Mesothelial cell of epicardium (in vitro differentiated cells): Measurements from ENCODE around the gene RIMKLB. TPM values are rescaled to one million over a fixed set of nuclear protein-coding genes. Genes with fewer than 3 reads are reported as not detected.
A peak's percentile ranks its signal among the peaks of the same experiment; 100 is the strongest.

Source experiments
- DNase-seq, 2 experiments: peaks; one replicate each; pipeline ENCODE4 v3.0.0; 2021; ENCODE audit warnings: low spot score in 2 of 2; ENCODE audit not compliant: unreplicated experiment in 2 of 2
- H3K27ac Mint-ChIP-seq: 2 replicates; pipeline ENCODE4 v1.8.0; 2021; ENCODE audit warnings: mixed read lengths
- H3K27me3 Mint-ChIP-seq: 2 replicates; pipeline ENCODE4 v1.8.0; 2021; ENCODE audit warnings: low read depth, mixed read lengths
- H3K36me3 Mint-ChIP-seq: 2 replicates; pipeline ENCODE4 v1.8.0; 2021; ENCODE audit warnings: mixed read lengths
- H3K4me1 Mint-ChIP-seq: 2 replicates; pipeline ENCODE4 v1.8.0; 2021; ENCODE audit warnings: mixed read lengths
- H3K4me3 Mint-ChIP-seq: 2 replicates; pipeline ENCODE4 v1.8.0; 2021; ENCODE audit warnings: mild to moderate bottlenecking, moderate library complexity, mixed read lengths
- H3K9me3 Mint-ChIP-seq: 2 replicates; pipeline ENCODE4 v1.8.0; 2021; ENCODE audit warnings: mixed read lengths
- CTCF ChIP-seq: fragments of 200-600 bp; sonication (generic); IDR thresholded peaks from one replicate; pipeline ENCODE4 v1.5.0; 2021; ENCODE audit warnings: antibody characterized with exemption; ENCODE audit not compliant: unreplicated experiment
- total RNA-seq: library from RNA; stranded (reverse); gene quantifications from 3 replicates; pipeline ENCODE4 v1.2.1, GENCODE V29; 2021

The RIMKLB gene
- total RNA-seq, 1 donor from 2014 or later, result 124 TPM

GRCh38 chr12:8695116-8695515, 2.7 kb upstream of the RIMKLB start:
- no peaks in the 10 kb centered on the region for H3K27me3 Mint-ChIP-seq
- H3K27ac Mint-ChIP-seq, result no peak overlapping the region
- no peaks in the 10 kb centered on the region for H3K9me3 Mint-ChIP-seq
- H3K36me3 Mint-ChIP-seq, result no peaks in the 10 kb centered on the region
- H3K4me1 Mint-ChIP-seq, result peaks cover 44% of the 10 kb centered on the region
- no peak overlapping the region for H3K4me3 Mint-ChIP-seq
- no peak for TF ChIP-seq CTCF
- DNase-seq, result no peak

- Mint-ChIP-seq H3K27me3 (no peaks in the 10 kb centered on the region), H3K4me3 (peak overlapping the region; percentile 85), H3K9me3 (no peaks in the 10 kb centered on the region), H3K36me3 (peaks cover 3% of the 10 kb centered on the region), H3K4me1 (peaks cover 53% of the 10 kb centered on the region), H3K27ac (peak overlapping the region; percentile 97)
- TF ChIP-seq CTCF, result no peak
- DNase-seq, result no peak
These were observed 1.2 kb upstream of the RIMKLB start for GRCh38 chr12:8696442-8697090.

DNA sequence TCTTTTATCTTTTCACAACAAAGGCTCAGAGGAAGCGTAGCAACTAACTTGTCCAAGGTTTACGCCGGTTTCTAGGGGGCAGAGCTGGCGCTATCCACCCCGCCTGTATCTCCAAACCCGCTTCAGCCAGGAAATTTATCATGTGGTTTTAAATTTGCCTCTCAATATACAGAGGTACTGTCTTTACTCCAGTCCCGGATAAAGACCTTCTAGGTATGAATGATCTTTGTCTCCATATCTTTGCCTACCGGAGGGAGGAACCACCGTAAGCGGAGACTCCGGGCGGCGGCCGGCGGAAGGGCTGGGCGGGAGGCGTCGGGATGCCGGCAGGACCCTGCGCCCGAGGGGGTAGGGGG, 693 bp upstream of the RIMKLB start:
- Mint-ChIP-seq H3K9me3 (no peaks in the 10 kb centered on the region), H3K36me3 (peaks cover 3% of the 10 kb centered on the region), H3K4me1 (peaks cover 50% of the 10 kb centered on the region), H3K27ac (peak overlapping the region; percentile 97), H3K27me3 (no peaks in the 10 kb centered on the region), H3K4me3 (peak overlapping the region; percentile 85)
- no peak for TF ChIP-seq CTCF
- DNase-seq, result peak in 1 of 2 experiments; percentile 47

GRCh38 chr12:8698132-8698851, 501 bp downstream of the RIMKLB start:
- Mint-ChIP-seq H3K9me3 (no peaks in the 10 kb centered on the region), H3K4me1 (peaks cover 48% of the 10 kb centered on the region), H3K36me3 (peaks cover 3% of the 10 kb centered on the region), H3K27ac (peak overlapping the region; percentile 99), H3K4me3 (peak overlapping the region; percentile 85), H3K27me3 (no peaks in the 10 kb centered on the region)
- TF ChIP-seq CTCF, result no peak
- peak in 1 of 2 experiments; percentile 41 for DNase-seq

- peaks cover 48% of the 10 kb centered on the region for H3K4me1 Mint-ChIP-seq
- peak overlapping the region; percentile 85 for H3K4me3 Mint-ChIP-seq
- TF ChIP-seq CTCF, result no peak
- no peaks in the 10 kb centered on the region for H3K9me3 Mint-ChIP-seq
- H3K27me3 Mint-ChIP-seq, result no peaks in the 10 kb centered on the region
- peak overlapping the region; percentile 96 for H3K27ac Mint-ChIP-seq
- peaks cover 3% of the 10 kb centered on the region for H3K36me3 Mint-ChIP-seq
- DNase-seq, result no peak
These were observed 1.1 kb downstream of the RIMKLB start for GRCh38 chr12:8698879-8699278.
